Stimulated activated CD8-positive, alpha-beta memory T cell treated with anti-CD3 and anti-CD28 coated beads, Interleukin-2, amount 100 ng/mL, for 1 hour (primary cell): ENCODE results near the gene LENG1.
A peak's percentile ranks its signal among the peaks of the same experiment; 100 is the strongest.
"Not testable (repeated sequence)": the region's sequence is repeated elsewhere in the genome, so short reads cannot be mapped to it uniquely, and the experiment has no call there.

ENCODE experiments used
- DNase-seq, 2 donors: peaks; one replicate each; pipeline ENCODE4 v3.0.0-alpha.2; 2020; ENCODE audit warnings: low read depth in 2 of 2

Gene LENG1

GRCh38 chr19:54189735-54190502 is 30.4 kb upstream of the LENG1 start:
- peak; percentile 100 for DNase-seq

DNA sequence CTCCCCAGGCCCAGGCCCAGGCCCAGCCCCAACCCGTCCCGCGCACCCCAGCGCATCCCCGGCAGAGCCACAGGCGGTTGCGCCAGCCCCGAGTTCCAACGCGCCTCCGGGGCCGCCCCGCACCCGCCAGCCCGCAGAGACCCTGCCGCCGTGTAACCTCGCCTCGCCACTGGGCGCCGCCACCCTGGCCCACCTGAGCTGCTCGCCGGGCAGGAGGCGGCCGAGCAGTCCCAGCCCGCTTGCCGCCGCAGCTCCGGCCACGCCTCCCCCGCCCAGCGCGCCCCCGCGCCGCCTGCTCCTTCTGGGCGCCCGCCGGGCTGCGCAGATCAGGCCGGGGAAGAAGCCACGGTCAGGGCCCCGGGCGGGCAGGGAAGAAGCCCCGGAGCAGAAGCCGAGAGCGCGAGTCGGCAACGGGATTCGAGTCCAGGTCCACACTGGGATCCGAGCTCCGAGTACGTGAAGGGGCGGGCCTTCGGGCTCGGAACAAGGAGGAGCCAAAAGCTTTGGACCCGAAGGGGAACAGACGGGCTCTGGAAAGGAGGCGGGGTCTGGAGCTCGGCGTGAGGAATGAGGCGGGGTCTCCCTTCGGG is 29.7 kb upstream of the LENG1 start, which contains the start of gene MBOAT7:
Gene MBOAT7, minus strand, starts transcription at position 436 of the 590 bp plus-strand sequence. CDS start 1,072 bp downstream, outside the sequence.
- no peak for DNase-seq

DNA sequence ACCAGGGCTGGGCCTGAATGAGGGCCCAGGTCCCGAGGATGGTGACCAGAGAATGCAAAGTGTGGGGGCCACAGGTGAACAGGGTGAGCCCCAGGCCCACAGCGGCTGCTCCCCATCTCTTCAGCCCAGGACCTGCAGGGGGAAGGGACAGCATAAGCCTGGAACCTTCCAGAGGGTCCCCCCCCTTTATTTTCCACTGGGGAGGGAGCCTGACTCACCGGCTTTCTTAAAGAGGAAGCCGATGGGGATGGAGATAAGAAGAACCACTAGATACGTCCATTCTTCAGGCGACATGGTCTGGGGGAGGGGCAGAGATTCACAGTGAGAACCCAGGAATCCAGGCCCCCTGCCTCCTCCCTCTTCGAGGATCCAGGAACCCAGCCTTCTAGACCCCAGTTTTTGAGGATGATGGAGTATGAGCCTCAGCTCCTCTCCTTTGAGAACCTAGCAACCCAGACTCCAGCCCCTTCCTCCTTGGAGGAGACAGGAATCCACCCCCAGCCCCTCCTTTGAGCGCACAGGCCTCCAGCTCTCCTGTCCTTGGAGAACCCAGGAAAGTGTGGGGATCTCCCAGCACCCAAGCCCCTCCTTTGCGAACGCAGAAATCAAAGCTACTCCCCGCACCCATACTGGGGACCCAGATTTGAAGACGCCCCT is 28.8 kb upstream of the LENG1 start:
- DNase-seq = no peak

- no peak for DNase-seq
Observed at GRCh38 chr19:54186934-54187381, 27.4 kb upstream of the LENG1 start.

DNA sequence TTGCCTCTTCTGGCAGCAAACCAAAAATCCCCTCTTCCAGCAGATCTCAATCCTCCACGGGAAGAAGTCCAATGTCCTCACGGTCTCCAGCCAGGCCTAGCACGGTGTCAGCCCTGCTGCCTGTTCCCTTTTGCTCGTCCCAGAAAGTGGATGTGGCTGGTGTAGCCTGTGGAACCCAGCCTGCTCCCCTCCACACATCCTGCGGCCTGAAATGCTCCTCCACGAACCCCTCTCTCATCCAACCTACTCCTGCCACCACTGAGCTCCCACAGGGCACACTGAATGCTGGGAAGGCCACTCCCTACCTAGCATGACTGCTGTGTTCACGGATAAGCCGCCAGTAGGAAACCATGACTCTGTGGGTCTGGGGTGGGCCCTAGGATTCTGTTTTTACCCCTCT is 26.8 kb upstream of the LENG1 start:
- no peak for DNase-seq

- no peak for DNase-seq
Observed at GRCh38 chr19:54183431-54183830, 23.9 kb upstream of the LENG1 start.

DNA sequence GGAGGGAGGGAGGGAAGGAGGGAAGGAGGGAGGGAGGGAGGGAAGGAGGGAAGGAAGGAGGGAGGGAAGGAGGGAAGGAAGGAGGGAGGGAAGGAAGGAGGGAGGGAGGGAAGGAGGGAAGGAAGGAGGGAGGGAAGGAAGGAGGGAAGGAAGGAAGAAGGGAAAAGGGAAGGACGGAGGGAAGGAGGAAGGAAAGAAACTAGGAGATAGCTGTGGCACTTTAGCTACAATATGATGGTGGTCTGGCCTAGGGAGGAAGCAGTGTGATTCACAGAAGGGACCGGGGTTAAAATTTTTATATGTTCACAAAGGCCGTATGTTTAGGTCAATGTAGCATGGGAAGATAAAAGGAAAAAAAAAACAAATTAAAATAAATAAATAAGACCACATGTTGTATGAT is 22.4 kb upstream of the LENG1 start:
- not testable (repeated sequence) for DNase-seq

GRCh38 chr19:54180691-54181091 is 21.2 kb upstream of the LENG1 start:
- no peak for DNase-seq

DNA sequence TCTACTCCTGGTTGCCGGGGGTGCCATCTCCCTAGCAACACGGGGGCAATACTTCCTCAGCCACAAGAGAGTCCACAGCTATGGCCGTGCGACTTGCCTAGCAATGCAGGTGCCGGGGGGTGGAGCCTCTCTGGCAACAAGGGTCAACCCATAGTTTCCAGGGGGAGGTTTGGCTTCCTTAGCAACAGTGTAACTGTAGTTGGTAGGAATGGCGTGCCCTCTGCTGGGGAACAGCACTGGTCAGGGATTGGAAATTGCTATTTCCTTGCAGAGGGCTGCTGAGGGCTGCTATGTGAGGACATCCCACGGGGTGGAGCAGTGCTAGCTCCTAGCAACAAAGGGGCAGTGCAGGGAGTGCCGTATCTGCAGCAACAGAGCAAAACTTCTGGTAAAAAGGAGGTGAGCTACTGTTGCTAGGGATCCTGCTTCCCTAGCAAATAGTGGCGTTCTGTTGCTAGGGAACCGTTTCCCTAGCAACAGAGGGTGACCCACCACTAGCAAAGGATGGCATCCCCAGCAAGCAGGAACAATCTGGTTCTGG is 20.5 kb upstream of the LENG1 start:
- no peak for DNase-seq

- no peak for DNase-seq
Observed at GRCh38 chr19:54179262-54179852, 19.8 kb upstream of the LENG1 start.

GRCh38 chr19:54178581-54179261 is 19.2 kb upstream of the LENG1 start:
- DNase-seq = no peak

DNA sequence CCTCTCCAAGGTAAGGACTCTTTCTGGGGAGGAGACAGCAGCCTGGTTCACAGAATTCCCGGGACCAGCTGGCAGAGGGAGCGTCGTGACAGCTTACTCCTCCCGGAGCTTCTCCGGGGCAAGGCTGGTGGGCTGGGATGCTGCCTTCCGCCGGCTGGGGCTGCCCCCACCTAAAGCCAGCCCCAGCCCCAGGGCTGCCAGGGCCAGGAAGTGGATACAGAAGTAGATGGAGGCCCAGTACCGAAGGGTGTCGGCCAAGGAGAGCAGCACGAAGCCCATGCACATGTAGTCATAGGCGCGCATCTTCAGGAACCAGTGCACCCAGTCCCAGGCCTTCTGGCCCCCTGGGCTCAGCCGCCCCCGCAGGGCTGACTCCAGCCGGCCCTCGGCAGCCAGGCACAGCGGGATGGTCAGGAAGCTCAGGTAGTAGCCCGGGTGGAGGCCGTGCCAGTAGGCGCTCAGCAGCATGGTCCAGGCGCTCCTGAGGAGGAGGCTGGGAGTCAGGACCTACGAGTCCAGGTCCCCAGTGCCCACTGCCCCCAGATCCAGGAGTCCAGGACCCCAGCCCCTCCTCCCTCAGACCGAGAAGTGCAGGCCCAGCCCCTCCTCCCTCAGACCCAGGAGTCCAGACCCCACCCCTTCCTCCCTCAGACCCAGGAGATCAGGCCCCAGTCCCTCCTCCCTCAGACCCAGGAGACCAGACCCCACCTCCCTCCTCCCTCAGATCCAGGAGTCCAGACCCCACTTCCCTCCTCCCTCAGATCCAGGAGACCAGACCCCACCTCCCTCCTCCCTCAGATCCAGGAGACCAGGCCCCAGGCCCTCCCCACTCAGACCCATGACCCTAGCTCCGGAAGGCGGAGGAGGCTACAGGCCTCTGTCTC is 14.7 kb upstream of the LENG1 start:
- no peak for DNase-seq

DNA sequence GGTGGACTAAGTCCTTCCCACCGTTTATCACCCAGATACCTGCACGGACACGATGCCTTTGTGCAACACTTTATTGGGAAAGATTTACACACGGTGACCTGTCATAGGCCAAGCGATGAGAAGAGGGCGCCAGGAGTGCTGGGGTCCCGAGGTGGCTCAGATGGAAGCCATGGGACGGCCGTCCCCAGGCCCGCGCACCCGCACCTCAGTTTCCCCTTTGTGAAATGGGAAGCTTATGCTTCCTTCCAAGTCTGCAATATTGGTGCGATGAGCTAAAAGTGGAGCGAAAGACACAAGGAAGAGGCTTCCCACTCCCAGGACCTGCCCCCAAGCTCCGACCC is 13.8 kb upstream of the LENG1 start:
- no peak for DNase-seq

DNA sequence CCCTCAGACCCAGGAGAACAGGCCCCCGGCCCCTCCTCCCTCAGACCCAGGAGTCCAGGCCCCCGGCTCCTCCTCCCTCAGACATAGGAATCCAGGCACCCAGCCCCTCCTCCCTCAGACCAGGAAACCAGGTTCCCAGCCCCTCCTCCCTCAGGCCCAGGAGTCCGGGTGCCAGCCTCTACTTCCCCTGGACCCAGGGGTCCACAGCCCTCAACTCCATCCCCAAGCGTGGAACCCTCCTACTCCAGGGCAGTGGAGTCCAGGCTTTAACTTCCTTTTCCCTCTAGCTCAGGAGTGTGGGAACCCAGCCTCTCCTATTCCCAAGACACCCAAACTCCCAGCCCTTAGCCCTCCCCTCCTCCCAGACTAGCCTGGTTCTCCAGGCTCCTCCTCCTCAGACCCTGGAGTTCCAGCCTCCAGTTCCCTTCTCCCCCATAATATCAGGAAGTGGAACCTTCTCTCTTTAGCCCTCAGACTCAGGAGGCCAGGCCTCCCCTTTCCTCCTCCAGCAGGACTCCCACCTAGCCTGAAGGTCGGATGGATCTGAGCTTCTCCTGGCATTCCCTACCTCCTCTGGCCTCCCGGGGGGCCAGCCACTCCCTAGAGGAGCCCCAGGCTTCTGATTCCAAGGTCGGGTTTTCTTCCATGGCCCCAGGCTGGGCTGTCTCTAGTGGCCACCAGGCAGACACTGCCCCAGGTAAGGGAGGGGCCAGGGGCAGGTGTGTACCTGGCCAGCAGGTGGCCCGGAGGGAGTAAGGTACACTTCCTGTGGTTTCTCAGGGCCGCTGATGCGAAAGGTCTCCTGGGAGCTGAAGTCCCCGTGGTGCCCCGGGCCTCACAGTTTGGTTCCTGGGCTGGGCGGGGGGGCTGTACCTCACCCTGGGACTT is 13.2 kb upstream of the LENG1 start, which contains the start of gene TMC4:
Gene TMC4, minus strand, starts transcription at position 690 of the 888 bp plus-strand sequence. Its CDS starts 43 bp downstream, at position 647.
- no peak for DNase-seq

DNA sequence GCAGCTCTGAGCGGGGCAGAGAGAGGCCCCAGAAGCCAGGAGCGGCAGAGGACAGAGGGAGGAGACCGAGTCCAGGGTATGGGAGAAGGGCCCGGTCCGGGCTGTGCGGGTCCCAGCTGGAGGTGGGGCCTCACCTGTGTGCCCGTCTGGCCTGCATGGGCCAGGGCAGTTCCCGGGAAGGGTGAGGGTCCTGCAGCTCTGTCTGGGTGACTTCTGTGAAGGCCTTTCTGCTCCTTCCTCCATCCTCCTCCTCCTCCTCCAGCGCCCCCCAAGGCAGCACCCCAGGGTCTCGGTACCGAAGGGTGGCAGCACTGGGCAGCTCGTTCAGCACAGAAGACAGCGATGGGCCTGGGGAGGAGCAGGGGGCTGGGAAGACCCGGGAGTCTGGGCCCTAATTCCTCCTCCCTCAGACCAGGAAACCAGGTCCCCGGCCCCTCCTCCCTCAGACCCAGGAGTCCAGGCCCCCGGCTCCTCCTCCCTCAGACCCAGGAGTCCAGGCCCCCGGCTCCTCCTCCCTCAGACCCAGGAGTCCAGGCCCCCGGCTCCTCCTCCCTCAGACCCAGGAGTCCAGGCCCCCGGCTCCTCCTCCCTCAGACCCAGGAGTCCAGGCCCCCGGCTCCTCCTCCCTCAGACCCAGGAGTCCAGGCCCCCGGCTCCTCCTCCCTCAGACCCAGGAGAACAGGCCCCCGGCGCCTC is 12.4 kb upstream of the LENG1 start:
- DNase-seq = not testable (repeated sequence)

GRCh38 chr19:54169149-54169740 is 9.7 kb upstream of the LENG1 start:
- DNase-seq = no peak

DNA sequence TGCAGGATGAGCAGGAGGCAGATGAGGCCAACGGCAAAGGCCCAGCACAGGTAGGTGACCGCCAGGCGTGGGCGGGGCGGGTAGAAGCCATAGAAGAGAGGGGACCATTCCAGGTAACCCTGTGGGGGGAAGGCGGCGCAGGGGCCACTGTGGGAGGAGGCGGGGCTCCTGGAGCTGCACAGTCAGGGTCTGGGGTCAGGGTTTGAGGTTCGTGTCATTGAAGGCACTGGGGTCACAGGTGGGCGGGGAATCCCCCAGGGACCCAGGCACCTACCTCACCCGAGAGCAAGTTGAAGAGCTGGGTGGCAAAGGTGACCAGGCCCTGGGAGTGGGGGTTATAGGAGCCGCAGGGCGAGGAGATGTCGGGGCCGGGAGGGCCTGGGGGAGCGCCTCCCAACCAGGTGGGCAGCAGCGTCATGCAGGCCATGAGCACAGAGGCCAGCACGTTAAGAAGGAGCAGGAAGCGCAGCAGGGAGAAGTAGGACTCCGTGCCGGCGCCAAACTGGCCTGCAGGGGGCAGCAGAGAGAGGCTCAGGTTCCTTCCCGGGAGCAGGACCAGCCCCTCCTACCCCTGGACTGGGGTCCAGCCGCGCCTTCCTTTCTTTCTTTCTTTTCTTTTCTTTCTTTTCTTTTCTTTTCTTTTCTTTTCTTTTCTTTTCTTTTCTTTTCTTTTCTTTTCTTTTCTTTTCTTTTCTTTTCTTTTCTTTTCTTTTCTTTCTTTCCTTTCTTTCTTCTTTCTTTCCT is 8.8 kb upstream of the LENG1 start:
- DNase-seq = peak; percentile 81 to 87

DNA sequence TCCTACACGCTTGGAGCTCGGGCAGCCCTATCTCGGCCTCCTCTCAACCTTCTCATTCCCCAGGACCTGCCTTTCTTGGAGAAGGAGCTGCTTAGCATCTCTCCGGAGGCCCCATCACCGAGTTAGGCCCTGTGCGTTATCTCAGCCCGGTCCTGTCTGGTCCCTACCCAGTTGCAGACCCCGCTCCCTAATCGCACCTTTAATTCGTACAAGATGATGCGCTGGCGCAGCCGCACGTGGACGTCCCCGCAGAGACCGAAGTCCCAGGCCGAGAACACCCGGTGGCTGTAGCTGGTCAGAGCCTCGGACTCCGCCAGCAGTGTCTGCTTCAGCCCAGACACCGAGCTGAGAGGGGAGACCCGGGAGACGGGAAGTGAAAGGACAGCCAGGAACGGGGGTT is 5.7 kb upstream of the LENG1 start:
- no peak for DNase-seq
